UCSD-AML1 (cell line): ENCODE measurements around the gene TSPAN4.
A peak's percentile ranks its signal among the peaks of the same experiment; 100 is the strongest.

ENCODE experiments used
- DNase-seq: peaks from one replicate; lab custom pipeline; 2025; ENCODE audit not compliant: unreplicated experiment; lab: John Stamatoyannopoulos, UW

The TSPAN4 gene

GRCh38 chr11:863023-863909 is 20.6 kb downstream of the TSPAN4 start:
- DNase-seq, result no peak

GRCh38 chr11:863910-864827 is 21.5 kb downstream of the TSPAN4 start:
- DNase-seq, result no peak

GRCh38 chr11:864898-865297 is 22.2 kb downstream of the TSPAN4 start:
- no peak for DNase-seq

GRCh38 chr11:865462-866430 is 23.1 kb downstream of the TSPAN4 start:
- no peak for DNase-seq

- no peak for DNase-seq
Measured at GRCh38 chr11:866481-866880, 23.8 kb downstream of the TSPAN4 start.

GRCh38 chr11:867856-868358 is 25.3 kb downstream of the TSPAN4 start:
- no peak for DNase-seq

- no peak for DNase-seq
Measured at GRCh38 chr11:868394-868793, 25.7 kb downstream of the TSPAN4 start.

- DNase-seq, result no peak
Measured at GRCh38 chr11:868802-869201, 26.1 kb downstream of the TSPAN4 start.

GRCh38 chr11:869399-870126 is 26.9 kb downstream of the TSPAN4 start:
- DNase-seq, result no peak

GRCh38 chr11:870127-870413 is 27.4 kb downstream of the TSPAN4 start:
- DNase-seq, result no peak

GRCh38 chr11:870418-870817 is 27.8 kb downstream of the TSPAN4 start:
- no peak for DNase-seq

- no peak for DNase-seq
Measured at GRCh38 chr11:871472-871871, 28.8 kb downstream of the TSPAN4 start.

GRCh38 chr11:872799-873198 is 30.1 kb downstream of the TSPAN4 start:
- no peak for DNase-seq

- no peak for DNase-seq
Measured at GRCh38 chr11:873706-874105, 31.1 kb downstream of the TSPAN4 start.

GRCh38 chr11:875203-875602 is 32.6 kb downstream of the TSPAN4 start:
- DNase-seq, result no peak

GRCh38 chr11:875769-876301 is 33.2 kb downstream of the TSPAN4 start:
- no peak for DNase-seq

- DNase-seq, result no peak
Measured at GRCh38 chr11:876545-876944, 33.9 kb downstream of the TSPAN4 start.

GRCh38 chr11:877565-877964 is 34.9 kb downstream of the TSPAN4 start:
- DNase-seq, result no peak

GRCh38 chr11:880447-880846 is 37.8 kb downstream of the TSPAN4 start:
- DNase-seq, result no peak

GRCh38 chr11:882596-882995 is 39.9 kb downstream of the TSPAN4 start:
- DNase-seq, result peak; percentile 26
